HG03045 (cell line): ENCODE measurements around the gene ASB18.

Experiments used
- ATAC-seq: cut with Tn5 transposase; IDR thresholded peaks from one replicate; pipeline ENCODE4 v1.9.1; 2021; ENCODE audit warnings: mild to moderate bottlenecking, moderate library complexity; ENCODE audit not compliant: unreplicated experiment

Gene ASB18

GRCh38 chr2:236176951-236177350 is 87.3 kb downstream of the ASB18 start:
- ATAC-seq: no peak

- no peak for ATAC-seq
Measured at GRCh38 chr2:236176417-236176816, 87.8 kb downstream of the ASB18 start.

- ATAC-seq: no peak
Measured at GRCh38 chr2:236175548-236176150, 88.6 kb downstream of the ASB18 start.

- ATAC-seq: no peak
Measured at GRCh38 chr2:236173729-236174607, 90.2 kb downstream of the ASB18 start.

- no peak for ATAC-seq
Measured at GRCh38 chr2:236173036-236173728, 91.0 kb downstream of the ASB18 start.

- ATAC-seq: no peak
Measured at GRCh38 chr2:236172255-236173035, 91.8 kb downstream of the ASB18 start.

- ATAC-seq: no peak
Measured at GRCh38 chr2:236171680-236172254, 92.4 kb downstream of the ASB18 start.

GRCh38 chr2:236171181-236171679 is 93.0 kb downstream of the ASB18 start:
- ATAC-seq: no peak

GRCh38 chr2:236170590-236171165 is 93.5 kb downstream of the ASB18 start:
- ATAC-seq: no peak

GRCh38 chr2:236169741-236170589 is 94.2 kb downstream of the ASB18 start:
- ATAC-seq: no peak

- ATAC-seq: no peak
Measured at GRCh38 chr2:236169151-236169721, 95.0 kb downstream of the ASB18 start.

- ATAC-seq: no peak
Measured at GRCh38 chr2:236168110-236169080, 95.8 kb downstream of the ASB18 start, which contains the start of gene GBX2. GBX2 (minus strand) TSS chr2:236168386; CDS start chr2:236167971, 415 bp downstream.

GRCh38 chr2:236167297-236168109 is 96.7 kb downstream of the ASB18 start:
- ATAC-seq: no peak

GRCh38 chr2:236166796-236167296 is 97.4 kb downstream of the ASB18 start:
- no peak for ATAC-seq

- no peak for ATAC-seq
Measured at GRCh38 chr2:236165842-236166795, 98.1 kb downstream of the ASB18 start.
